ENCODE measurements around the gene SDK2.

SDK2 gene

DNA sequence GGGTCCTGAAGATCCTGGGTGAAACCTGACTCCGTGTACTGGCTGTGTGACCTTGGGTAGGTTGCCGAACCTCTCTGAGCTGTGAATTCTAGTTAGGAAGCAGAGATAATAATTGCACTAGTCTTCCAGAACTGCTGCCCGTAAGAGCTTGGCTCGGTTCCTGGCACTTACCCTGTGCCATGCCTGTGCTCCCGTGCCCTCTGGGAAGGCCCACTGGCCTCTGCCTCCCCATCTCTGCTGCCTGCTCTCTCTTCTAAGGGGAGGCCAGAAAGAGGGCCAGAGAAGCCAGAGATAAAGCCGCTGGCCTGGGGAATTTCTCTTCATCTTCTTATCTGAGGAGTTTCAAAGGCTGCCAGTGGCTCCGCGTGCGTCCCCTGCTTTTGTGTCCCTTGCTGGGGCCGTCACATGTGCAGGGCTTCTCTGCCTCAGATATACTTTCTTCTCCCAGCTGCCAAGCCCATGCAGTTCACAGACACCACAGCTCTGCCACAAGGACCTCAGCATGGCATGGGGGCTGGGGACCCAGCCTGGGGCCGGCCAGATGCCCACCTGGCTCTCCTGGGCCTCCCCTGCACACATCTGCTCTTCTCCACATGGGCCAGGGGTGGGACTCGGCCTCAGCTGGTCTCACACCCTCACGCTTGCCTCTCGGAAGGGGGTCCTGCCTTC is 145.2 kb downstream of the SDK2 start:
- no peak for DNase-seq

DNA sequence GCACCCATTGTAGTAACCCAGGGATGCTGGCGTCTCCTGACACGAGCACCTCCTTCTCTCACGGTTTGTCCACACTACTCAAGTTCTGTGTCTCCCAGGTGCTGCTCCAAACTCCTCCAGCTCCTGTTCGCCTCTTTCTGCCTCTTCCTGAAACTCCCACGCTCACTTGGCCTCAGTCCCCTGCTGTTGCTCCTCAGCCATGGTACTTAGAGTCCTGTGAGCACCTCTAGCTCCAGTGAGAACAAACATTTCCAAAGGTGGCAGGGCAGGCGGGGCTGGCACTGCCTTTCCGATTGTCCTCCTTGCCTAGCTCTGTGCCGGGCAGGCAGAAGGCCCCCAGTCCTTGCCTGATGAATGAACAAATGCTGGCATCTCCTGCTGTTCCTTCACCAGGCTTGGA is 146.1 kb downstream of the SDK2 start:
- no peak for DNase-seq

DNA sequence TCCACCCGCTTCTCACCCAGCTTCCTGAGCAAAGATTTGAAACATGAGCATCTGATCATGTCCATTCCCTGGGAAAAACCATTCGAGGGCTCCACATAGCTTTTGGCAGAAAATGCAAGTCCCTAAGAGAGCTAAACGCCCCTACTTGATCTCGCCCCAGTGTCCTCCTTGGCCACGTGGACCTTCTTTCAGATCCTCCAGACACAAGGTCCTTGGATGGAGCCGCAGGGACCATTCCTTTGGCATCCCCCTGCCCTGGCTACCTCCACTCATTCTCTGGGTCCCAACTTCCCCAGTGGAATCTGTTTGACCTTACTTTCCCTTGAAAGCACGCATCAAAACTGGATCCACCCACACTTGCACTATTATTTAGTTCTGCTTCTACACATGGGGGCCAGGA is 146.5 kb downstream of the SDK2 start:
- no peak for DNase-seq

DNA sequence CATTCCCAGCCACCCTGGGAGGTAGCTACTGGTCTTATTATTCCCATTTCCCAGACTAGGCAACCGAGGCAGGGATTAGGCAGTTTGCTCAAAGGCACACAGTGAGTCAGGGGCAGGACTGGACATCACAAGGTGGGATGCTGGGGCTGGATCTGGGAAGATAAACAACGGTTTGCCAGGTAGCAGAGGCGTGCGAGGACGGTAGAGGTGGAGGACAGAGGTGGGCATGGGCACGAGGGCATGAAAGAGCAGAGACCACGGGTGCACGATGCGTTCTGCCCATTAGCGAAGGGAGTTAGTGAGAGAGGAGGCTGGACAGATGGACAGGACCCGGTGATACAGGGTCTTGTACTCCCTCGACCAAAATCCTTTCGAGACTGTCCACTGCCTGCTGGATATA is 148.0 kb downstream of the SDK2 start:
- no peak for DNase-seq

DNA sequence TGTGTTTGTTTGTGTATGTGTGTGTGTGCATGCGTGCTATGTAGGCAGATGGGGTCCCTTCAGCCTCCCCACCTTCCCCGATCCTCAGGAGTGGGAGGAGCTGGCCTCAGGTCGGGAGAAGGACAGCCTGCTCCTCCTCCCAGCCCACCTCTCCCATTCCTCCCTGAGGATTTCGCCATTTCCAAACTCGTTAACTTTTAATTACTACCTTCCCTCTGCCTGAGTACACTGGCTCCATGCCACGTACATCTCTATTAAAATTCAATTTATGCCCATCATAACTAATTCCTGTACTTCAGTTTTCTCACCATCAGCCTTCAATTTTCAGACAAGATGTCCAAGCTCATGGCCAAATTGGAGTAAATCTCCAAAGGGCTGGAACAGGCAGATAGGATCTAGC is 148.6 kb downstream of the SDK2 start:
- DNase-seq, result no peak

DNA sequence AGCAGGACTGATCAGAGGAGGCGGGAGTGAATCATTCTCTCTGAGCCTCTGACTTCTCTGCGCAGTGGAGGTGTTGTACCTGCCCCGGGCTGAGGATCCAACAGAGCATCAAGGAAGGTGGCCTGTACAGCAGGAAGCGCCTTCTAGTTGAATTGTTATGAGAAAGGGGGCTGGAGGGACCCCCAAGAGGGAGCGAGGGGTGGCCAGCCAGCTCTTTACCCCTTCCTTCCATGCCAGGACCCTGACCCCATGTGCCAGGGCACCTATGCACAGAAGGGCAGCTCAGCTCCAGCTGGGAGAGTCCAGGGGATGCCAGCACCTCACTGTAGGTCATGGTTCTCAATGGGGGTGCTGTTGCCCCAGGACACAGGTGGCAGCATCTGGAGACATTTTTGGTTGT is 149.3 kb downstream of the SDK2 start:
- DNase-seq, result no peak

DNA sequence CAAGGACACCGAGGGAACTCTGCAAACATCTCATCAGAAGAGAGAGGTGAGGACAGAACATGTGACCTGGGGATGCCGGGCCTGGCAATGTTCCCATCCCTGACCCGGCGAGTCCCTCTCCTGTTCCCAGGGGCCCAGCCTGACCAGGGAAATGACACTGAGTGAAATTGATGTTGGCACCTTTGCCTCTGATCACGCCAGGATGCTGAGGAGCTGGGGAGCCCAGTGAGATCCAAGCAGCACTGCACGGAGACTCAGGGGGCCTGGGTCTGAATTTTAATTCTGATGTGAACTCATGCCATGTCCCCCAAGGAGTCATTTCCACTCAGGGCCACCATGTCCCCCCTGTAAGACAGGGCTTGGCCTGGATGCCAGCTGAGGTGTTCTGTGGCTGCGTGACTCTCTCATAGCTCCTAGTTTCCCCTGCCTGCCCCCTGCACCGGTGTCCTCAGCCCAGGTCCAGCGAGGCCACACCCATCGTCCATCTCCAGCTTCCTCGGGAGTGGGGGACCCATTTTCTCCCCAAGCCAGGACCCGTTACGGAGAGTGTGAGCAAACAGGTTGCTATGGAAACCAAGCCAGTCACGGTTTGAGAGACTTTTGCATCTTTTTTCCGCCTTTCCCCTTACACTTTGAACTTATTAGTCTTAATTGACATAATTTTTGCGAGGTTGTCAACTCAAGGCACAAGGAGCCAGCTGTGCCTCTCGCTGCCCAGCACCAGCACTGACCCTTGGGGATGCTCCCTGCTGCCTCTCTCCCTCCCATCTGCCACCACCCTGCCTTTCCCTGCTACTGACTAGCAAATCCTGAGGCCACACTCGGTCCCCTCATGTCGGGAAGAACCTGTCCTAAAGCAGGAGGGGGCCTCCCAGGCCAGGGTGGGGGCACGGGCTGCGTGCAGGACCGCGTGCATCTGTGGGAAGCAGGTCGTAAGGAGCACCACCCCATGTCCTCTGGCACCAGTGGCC is 150.0 kb downstream of the SDK2 start:
- DNase-seq, result no peak

DNA sequence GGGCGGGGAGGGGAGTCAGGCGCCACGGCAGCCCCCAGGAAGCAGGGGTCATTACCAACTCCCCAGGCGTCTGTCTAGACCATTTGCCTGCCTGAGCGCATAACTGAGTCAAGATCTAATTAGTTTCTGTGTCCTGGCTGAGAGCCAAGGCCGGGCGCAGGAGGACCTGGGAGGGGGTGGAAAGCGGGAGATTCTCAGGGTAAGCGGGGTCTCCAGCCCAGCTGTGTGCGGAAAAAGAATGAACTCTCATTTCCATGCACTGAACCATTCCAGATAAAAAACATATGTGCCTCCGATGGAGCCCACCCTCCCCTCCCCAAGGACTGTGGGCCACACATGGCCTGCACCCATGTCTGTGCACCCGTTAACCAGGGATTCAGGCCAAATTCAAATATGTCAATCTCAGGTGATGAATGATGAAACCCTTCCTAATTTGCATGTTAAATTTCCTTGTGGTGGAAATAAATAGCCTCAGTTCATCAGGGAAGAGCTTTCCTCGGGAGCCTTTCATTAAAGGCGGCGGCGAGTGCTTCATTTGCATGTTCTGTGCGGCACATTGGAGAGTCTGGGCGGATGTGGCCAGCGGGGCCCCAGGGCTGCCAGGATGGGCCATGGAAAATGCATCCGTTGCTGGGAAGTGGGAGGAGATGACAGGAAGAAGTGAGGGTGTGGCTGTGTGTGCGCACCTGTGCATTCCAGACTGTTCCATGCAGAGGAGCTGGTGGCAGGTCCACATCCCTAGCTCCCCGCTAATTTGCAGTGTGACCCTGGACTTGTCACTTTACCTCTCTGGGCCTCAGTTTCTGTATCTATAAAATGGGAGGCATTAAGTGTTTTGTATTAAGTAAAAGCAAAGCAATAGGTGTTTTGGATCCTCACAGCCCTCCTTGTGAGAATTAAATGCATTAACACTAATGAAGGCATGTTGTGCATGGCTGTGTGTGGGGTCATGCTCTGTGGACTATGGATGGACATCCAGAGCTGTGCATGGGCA is 151.1 kb downstream of the SDK2 start:
- DNase-seq, result no peak

DNA sequence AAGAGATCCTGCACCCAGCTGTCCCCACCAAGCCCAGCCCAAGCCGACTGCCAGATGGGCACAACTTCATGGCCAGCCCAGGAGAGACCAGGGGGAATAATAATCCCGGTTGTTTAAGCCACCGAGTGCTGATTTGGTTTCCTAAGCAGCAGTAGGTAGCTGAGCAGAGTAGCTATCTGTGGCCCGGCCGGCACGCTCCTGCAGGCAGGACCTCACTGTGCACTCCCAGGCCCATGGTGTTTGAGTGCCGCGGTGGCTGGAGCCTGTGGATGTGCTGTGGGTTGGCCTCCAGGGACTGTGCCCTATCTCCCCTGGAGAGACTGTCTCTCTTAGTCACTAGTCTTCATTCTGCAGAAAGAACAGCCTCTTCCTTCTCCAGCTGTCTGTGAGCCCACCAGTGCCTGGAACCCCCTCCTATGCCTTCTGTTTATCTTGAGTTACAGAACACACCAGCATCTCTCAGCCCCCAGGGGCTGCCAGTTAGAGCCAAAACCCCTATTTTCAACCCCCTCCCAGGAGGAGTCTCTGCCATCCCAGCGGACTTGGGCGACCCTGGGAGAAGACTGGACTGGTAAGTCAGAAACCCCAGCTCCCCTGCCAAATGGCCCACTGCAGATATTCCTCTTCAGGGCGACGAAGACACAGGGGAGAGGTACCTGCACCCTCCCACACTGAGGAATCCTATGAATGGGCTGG is 152.0 kb downstream of the SDK2 start:
- no peak for DNase-seq

DNA sequence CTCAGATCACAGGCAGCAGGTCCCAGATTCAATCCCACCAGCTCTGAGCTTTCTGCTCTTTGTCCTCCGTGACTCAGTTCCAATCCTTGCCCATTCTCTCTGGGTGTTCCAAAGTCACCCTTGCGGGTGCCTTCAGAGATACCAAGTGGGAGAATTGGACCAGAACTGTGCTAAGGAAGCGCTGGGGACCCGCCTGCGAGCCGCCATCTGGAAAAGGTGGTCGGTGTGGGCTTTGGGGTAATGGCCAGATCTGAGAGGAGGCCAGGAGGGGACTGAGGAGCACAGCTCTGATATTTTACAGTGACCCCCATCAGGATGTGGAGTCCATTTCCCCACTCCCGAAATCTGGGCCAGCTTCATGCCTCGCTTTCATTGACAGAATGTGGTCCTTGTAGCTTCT is 152.6 kb downstream of the SDK2 start:
- no peak for DNase-seq

DNA sequence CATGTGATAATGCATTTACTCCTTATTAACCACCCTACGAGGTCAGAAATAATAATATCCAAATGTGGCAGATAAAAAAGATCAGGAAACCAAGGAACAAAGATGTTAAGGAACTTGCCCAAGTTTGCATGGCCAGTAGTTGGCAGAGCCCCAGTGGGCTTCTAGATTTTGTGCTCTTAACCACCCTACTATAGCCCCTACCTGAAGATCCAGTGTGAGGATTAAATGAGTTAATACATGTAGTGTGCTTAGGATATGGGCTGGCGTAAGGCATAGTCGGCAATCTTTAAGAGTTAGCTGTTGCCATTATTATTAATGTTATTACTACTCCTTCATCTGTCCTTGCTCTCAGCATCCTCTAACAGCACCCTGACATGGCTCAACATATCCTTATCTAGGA is 153.4 kb downstream of the SDK2 start:
- no peak for DNase-seq

DNA sequence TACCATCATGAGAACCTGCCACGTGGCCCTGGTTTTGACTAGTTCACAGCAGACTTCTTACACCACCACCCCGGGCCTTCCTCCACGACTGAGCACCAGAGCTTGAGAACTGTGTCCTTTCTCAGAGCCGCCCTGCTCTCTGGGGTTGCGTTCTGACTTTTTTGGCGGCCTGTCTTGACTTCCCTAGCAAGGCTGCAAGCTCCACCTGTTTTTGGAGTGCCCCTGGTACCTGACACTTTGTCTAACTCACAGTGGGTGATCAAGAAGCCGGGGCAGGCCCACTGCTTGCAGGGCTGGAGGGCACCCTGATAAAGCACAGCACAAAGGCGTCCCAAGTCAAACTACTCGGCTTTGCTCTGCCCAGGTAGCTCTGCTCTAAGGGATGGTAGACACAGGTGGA is 154.3 kb downstream of the SDK2 start:
- no peak for DNase-seq

DNA sequence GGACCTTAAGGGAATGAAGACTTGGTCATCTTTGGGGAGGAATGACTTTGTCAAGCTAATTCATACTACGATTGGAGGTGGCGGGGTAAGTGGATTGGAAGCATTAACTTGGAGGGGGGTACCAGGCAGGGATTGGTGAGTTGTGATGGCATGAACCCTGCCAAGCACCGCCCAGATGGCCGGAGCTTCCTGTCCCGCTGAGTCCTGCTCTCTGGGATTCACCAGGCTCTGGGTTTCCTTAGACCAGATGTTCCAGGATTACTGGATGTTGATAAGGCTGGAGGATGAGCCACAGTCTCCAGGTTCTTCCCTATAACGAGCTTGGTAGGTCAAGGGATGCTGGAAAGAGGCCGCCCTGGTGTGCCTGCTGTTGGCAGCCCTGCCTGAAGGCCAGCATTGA is 154.9 kb downstream of the SDK2 start:
- no peak for DNase-seq

DNA sequence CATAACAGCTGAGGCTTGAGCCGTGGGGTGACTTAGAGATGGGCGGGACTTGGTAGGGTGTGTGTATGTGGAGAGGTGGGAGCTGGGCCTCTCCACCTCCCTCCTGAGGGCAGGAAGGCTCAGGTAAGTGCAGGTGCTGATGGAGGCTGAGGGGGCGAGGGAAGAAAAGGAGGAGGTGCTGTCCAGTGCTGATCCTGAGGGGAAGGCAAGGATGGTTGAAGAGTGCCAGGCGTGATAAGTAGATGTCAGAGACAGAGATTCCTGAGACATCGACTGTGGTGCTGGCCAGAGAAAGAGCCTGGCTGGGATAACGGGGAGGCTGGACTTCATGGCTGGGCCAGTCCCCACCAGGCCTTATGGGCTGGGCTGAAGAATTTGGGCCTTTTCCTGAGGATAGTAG is 159.1 kb downstream of the SDK2 start:
- no peak for DNase-seq

DNA sequence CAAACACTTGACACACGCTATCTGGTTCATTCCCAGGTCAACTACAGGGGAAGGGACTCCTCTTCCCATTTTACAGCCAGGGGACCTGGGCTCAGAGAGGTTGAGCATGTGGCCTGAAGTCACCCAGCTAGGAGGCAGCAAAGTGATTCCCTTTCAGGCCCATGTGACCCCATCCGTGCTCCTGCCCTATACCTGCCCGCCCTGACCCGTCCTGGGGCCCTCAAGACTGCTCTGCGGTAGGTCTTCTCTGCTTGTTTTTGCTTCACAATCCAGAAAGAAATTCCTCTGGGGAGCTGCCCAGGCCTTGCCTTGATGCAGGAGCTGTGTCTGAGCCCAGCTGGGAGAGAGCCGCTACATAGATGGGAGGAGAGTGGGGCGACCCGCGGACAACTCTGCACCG is 161.4 kb downstream of the SDK2 start:
- no peak for DNase-seq

DNA sequence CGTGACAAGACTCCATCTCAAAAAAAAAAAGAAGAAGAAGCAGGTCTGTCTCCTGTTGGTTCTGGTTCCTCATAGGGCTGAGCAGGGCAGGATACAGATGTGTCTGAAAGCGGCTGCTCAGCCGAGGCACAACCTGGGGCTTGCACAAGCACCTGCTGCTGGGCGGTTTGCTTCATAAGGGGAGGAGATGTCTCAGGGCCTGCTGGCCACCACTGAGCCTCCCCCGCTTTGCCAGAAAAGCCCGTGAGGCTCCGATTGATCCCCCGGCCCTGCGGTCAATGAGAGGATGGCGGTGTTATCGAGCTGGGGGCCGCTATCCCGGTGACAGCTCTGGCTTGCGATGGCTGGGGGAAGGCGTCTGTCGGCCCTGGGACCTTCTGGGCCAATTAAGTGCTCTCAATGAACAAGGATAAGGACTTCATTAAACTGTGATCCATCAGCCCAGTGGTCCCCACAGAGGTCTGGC is 162.0 kb downstream of the SDK2 start:
- no peak for DNase-seq

DNA sequence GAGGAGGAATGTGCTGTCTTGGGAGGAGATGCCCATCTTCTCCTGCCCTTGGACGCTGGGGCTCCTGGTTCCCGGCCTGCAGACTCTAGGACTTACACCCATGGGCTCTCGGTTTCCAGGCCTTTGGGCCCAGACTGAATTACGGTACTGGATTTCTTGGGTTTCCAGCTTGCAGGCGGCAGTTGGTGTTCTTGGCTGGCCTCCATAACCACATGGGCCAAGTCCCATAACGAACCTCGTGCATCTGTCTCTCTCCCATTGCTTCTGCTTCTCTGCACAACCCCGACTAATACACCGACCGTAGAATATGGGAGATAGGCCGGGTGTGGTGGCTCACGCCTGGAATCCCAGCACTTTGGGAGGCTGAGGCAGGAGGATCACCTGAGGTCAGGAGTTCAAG is 162.6 kb downstream of the SDK2 start:
- DNase-seq, result no peak

DNA sequence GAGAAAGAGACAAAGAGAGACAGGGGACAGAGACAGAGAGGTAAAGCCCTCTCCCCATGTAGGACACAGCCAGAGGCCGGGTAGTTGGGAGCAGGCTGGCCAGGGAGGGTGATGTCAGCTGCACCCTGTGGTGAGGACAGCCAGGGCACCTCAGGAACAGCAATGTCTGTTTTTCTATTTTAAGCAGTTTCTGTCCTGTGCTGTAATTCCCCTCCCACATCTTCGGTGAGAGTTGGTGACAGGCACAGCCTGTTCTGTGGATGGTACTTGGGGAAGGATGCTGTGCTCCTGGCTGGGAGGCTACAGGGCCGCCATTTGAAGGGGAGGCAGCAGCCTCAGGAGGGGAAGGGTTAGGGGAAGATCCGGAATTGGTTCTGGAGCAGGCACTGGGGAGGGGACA is 163.5 kb downstream of the SDK2 start:
- no peak for DNase-seq

DNA sequence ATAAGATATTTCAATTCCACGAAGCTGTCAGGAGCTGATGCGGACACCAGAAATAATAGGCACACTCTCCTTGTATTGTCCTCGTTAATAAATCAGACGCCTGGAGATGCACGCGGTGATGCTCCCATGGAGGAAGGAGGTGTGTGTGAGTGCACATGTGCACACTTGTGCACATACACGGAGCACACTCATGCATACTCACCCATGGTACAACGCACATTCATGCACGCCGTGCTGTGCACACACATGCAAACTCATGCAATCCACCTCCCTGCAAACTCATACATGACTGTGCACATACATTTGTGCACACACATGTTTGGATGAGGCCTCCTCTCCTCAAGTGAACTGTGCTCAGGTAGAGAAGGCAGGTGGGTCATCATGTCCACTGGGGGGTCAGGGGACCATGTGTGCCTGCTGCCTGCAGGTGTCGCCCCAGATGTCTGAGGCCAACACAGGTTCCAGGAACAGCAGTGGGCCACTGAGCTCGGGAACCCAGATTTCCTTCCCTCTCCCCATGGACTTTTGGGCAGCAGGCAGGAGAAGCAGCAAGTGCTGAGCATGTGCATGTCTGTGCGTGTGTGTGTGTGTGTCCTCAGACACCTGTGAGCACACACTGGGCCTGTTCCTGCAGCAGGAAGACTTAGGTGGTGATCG is 165.3 kb downstream of the SDK2 start:
- no peak for DNase-seq

DNA sequence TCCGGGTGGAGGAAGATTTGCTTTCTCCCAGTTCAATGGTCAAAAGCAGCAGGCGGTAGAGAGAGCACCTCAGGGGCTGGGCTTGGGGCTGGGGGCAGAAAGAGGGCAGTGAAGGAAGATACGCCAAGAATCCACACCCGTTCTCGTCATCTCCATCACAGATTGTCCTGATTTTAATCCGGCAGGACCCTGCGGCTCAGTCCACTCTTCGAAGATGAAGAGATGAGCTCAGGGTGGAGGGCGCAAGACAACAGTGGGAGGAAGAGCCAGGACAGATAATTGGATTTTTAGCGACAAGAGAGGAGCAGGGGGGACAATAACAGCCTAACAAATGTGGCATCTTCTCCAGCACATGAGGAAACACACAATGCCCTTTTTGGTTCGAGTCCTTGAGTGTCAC is 165.9 kb downstream of the SDK2 start:
- DNase-seq, result no peak

DNA sequence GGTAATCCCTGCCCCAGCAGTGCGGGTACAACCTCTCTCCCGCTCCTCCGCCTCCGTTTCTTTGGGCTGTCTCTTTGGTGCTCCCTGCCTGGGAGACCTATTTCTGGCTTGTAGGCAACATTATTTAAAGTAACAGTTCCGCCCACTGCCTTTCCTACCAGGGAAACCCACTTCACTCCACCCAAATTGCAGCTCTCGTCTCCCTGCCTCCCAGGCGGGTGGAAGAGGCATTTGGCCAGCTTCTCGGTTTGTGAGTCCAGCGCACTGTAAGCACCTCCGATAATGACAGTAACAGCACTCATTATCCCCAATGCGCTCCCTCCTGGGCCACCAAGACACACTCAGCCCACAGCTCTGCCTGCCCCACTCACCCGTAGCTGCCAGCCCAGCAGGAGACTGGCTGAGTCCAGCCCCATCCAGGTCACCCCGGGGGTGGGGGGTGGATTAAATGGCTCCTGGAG is 167.3 kb downstream of the SDK2 start:
- DNase-seq, result no peak

Measured in stimulated activated CD4-positive, alpha-beta T cell treated with anti-CD3 and anti-CD28 coated beads, Interleukin-4, amount 100 ng/mL, for 1 hour (primary cell).